ENCODE measurements around the gene PUM1. TPM values are rescaled to one million over a fixed set of nuclear protein-coding genes. Genes with fewer than 3 reads are reported as not detected.

PUM1 gene
- total RNA-seq, 1 donor from 2014 or later = 185 TPM

DNA sequence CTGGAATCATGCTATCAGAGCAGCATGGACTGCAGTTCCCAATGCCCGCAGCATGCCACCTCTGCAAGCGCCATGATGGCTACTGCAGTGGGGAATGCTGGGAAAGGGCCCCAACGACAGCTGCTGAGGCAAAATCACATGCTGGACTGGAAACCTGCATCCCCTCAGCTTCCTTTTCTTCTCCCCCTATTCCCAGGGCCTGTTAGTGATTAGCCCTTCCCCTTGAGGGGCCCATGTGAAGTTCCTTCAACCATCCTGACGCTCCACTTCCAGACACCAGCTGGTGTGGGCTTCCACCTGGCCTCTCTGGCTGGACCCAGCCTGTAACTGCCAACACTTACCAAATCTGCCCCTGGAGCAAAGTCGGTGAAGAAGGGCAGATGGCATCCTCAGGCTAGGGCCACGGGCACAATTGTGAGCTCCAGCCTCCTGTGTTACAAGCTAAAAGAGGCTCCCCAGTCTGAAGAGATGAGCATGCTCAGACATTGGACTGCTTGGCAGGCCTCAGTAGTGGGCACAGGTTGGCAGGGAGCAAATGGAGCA is 134.8 kb downstream of the PUM1 start:
- TF ChIP-seq, protein P1, sequence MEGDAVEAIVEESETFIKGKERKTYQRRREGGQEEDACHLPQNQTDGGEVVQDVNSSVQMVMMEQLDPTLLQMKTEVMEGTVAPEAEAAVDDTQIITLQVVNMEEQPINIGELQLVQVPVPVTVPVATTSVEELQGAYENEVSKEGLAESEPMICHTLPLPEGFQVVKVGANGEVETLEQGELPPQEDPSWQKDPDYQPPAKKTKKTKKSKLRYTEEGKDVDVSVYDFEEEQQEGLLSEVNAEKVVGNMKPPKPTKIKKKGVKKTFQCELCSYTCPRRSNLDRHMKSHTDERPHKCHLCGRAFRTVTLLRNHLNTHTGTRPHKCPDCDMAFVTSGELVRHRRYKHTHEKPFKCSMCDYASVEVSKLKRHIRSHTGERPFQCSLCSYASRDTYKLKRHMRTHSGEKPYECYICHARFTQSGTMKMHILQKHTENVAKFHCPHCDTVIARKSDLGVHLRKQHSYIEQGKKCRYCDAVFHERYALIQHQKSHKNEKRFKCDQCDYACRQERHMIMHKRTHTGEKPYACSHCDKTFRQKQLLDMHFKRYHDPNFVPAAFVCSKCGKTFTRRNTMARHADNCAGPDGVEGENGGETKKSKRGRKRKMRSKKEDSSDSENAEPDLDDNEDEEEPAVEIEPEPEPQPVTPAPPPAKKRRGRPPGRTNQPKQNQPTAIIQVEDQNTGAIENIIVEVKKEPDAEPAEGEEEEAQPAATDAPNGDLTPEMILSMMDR (conservative IDR thresholded peaks at IDR 0.05) = no peak
- peaks cover 24% of the 10 kb centered on the region for H3K36me3 Mint-ChIP-seq
- no peak for DNase-seq (ENCODE audit: extremely low spot score, unreplicated experiment)
- H3K27me3 Mint-ChIP-seq = no peaks in the 10 kb centered on the region
- H3K4me3 Mint-ChIP-seq = no peak overlapping the region
- H3K4me1 Mint-ChIP-seq (ENCODE audit: unreplicated experiment) = peaks cover 47% of the 10 kb centered on the region
- no peaks in the 10 kb centered on the region for H3K9me3 Mint-ChIP-seq
- peak overlapping the region; percentile 31 for H3K27ac Mint-ChIP-seq

DNA sequence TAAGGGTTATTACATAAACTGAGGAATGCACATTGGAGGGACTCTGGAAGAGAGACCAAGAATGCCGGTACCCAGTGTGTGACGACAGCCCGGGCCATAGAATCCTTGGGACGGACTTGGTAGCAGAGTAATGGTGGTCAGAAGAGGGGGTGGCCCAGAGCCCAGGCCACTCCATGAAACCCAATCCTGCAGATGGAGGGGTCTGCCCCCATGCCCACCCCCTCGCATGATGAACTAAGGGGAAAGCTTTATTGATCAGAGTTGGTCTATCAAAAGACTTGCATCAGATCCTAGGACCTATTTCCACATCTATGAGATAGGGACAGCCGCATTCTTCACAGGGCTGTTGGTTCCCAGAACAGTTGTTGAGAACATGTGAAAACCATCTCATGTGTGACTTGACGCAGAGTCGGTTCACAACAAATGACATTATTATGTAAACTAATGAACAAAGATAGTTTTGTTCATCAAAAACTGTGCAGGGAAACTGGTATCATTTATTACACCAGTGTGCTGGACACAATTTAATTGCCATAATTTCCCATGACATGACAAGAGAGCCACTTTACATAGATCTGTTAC is 135.5 kb downstream of the PUM1 start:
- Mint-ChIP-seq H3K27me3 (no peaks in the 10 kb centered on the region), H3K9me3 (no peaks in the 10 kb centered on the region), H3K4me3 (no peak overlapping the region), H3K27ac (peak overlapping the region; percentile 31), H3K36me3 (peaks cover 20% of the 10 kb centered on the region), H3K4me1 (ENCODE audit: unreplicated experiment) (peaks cover 42% of the 10 kb centered on the region)
- no peak for DNase-seq (ENCODE audit: extremely low spot score, unreplicated experiment)
- TF ChIP-seq, protein P1 (conservative IDR thresholded peaks at IDR 0.05) = no peak

DNA sequence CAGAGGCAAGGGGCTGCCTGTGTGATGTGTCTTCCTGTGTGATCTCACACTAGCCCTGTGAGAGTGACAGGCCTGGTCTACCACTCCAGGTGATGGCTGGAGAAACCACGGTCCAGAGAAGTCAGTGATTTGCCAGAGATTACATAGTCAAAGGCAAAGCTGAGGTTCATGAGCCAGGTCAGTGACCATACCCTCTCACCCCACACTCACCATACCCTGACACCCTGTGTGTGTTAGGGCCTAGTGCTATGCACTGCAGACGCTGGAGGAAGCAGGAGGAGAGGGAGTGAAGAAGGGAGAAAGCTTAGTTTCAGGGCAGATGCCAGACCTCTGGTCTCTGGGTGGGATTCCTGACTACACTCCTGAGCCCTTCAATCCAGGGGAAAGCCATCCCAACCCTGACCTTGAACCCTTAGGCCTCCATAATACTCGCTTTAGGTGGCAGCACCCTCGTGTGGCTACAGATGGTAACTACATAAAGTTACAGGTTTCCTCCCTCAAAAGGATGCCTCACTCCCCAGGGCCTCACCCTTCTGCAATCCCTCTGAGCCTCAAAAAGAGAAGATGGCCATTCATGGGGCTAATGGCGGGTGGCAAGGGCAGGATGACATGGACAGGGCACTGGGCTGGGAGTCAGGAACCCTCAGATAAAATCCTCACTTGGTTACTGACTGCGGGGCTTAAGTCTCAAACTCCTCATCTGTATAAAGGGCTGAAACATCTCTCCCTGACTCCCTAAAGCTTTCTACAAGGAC is 136.2 kb downstream of the PUM1 start:
- no peaks in the 10 kb centered on the region for H3K27me3 Mint-ChIP-seq
- peaks cover 35% of the 10 kb centered on the region for H3K4me1 Mint-ChIP-seq (ENCODE audit: unreplicated experiment)
- H3K9me3 Mint-ChIP-seq = no peaks in the 10 kb centered on the region
- DNase-seq (ENCODE audit: extremely low spot score, unreplicated experiment) = no peak
- H3K4me3 Mint-ChIP-seq = no peak overlapping the region
- H3K36me3 Mint-ChIP-seq = peaks cover 13% of the 10 kb centered on the region
- H3K27ac Mint-ChIP-seq = no peak overlapping the region
- TF ChIP-seq, protein P1 (conservative IDR thresholded peaks at IDR 0.05) = peak; percentile 84

DNA sequence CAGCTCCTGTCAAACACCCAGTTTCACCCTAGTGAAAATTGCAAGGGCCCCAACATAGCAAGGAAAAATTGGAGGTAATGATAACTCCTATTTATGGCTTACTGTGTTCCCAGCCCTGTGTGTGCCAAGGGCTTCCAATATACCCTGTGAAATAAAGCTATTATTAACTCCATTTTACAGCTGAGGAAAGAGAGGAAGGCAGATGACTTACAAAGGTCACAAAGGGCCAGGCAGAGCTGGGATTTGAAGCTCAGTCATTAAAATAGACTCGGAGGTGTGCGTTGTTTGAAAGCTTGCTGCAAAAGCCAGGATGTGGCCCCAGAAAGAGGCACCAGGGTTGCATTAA is 136.8 kb downstream of the PUM1 start:
- no peak for DNase-seq (ENCODE audit: extremely low spot score, unreplicated experiment)
- Mint-ChIP-seq H3K27ac (peak overlapping the region; percentile 29), H3K4me1 (ENCODE audit: unreplicated experiment) (peaks cover 30% of the 10 kb centered on the region), H3K27me3 (no peaks in the 10 kb centered on the region), H3K36me3 (peaks cover 8% of the 10 kb centered on the region), H3K4me3 (no peak overlapping the region), H3K9me3 (no peaks in the 10 kb centered on the region)
- TF ChIP-seq, protein P1 (conservative IDR thresholded peaks at IDR 0.05) = no peak

DNA sequence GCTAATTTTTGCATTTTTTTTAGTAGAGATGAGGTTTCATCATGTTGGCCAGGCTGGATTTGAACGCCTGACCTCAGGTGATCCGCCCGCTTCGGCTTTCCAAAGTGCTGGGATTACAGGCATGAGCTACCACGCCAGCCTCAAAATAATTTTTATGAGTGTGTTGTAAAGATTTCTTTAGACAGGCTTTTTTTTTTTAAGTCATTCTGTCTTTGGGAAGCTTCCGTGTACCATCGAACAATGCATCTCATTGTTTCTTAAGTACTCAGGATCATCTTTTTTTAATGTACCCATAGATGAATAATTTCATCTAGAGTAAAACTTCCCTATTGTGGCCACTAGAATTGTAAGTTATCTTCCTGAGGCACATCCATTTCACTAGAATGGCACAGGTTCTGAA is 137.3 kb downstream of the PUM1 start:
- no peaks in the 10 kb centered on the region for H3K27me3 Mint-ChIP-seq
- no peak overlapping the region for H3K4me3 Mint-ChIP-seq
- no peaks in the 10 kb centered on the region for H3K9me3 Mint-ChIP-seq
- H3K4me1 Mint-ChIP-seq (ENCODE audit: unreplicated experiment) = peaks cover 27% of the 10 kb centered on the region
- TF ChIP-seq, protein P1 (conservative IDR thresholded peaks at IDR 0.05) = no peak
- no peak for DNase-seq (ENCODE audit: extremely low spot score, unreplicated experiment)
- H3K27ac Mint-ChIP-seq = no peak overlapping the region
- H3K36me3 Mint-ChIP-seq = peaks cover 6% of the 10 kb centered on the region
